Esophagus squamous epithelium (tissue), 4 donors: Measurements from ENCODE around the gene ZBTB24.

ENCODE experiments used
- CTCF ChIP-seq, 6 experiments: fragments of 450-650 bp in 4 of 6; fragments of 200-600 bp in 2 of 6; sonication (generic) in 2 of 6; IDR thresholded peaks; one replicate each; pipeline ENCODE4 v1.5.1; 2016 to 2019; ENCODE audit warnings: antibody characterized with exemption in 6 of 6, mild to moderate bottlenecking in 4 of 6, moderate library complexity in 4 of 6
- POLR2A ChIP-seq, 4 donors: fragments of 450-650 bp; IDR thresholded peaks; one replicate each; pipeline ENCODE4 v1.6.1; 2017; ENCODE audit warnings: antibody characterized with exemption in 4 of 4, mild to moderate bottlenecking in 4 of 4, moderate library complexity in 3 of 4

DNA sequence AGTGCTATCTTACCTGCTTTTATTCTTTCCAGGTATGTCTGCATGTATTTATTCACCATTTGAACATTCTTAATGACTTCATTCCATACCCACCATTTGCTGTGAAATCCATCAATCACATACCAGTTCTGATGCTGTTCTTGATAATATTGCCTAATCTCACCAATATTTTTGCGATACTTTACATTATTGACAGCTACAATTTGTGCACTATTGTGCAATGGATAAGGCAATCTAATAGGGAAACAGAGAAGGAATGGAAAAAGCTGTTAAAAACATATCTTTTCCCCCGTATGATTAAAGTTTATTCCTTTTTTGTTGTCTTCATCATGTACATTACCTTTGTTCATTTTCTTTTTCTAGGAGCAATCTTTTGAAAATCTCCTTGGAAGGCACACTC is 23.3 kb upstream of the ZBTB24 start:
- TF ChIP-seq CTCF (IDR thresholded peaks at IDR 0.05), result no peak
- no peak for TF ChIP-seq POLR2A (IDR thresholded peaks at IDR 0.05)
